Transverse colon (tissue), 4 donors: ENCODE measurements around the gene CDK5RAP2. TPM values are rescaled to one million over a fixed set of nuclear protein-coding genes. Genes with fewer than 3 reads are reported as not detected.
A peak's percentile ranks its signal among the peaks of the same experiment; 100 is the strongest.

Source experiments
- DNase-seq: peaks from one replicate; pipeline ENCODE4 v3.0.0-alpha.2; 2019
- H3K27ac ChIP-seq, 4 donors: fragments of 200-600 bp; sonication (generic); 2 replicates each; pipeline ENCODE4 v1.5.1; 2016 to 2018; ENCODE audit warnings: inconsistent platforms in 4 of 4
- H3K27me3 ChIP-seq: fragments of 200-600 bp; sonication (generic); 2 replicates; pipeline ENCODE4 v1.5.1; 2017; ENCODE audit warnings: inconsistent platforms
- H3K36me3 ChIP-seq, 4 donors: fragments of 200-600 bp; sonication (generic); 2 replicates each; pipeline ENCODE4 v1.5.1; 2017 to 2019; ENCODE audit warnings: inconsistent platforms in 4 of 4
- H3K4me1 ChIP-seq, 4 donors: fragments of 200-600 bp; sonication (generic); 2 replicates each; pipeline ENCODE4 v1.5.1; 2017 to 2020; ENCODE audit warnings: inconsistent platforms in 4 of 4
- H3K4me3 ChIP-seq, 4 donors: fragments of 200-600 bp; sonication (generic); 1 replicate in 1 of 4; 2 replicates in 3 of 4; pipeline versions ENCODE4 v1.5.1 to v1.6.1; 2017 to 2019; ENCODE audit warnings: inconsistent platforms in 4 of 4
- H3K9me3 ChIP-seq, 2 donors: fragments of 200-600 bp; sonication (generic); 2 replicates each; pipeline ENCODE4 v1.5.1; 2017 to 2019; ENCODE audit warnings: inconsistent platforms in 2 of 2
- CTCF ChIP-seq, 5 experiments: fragments of 200-600 bp in 3 of 5; fragments of 450-650 bp in 2 of 5; sonication (generic) in 3 of 5; IDR thresholded peaks; 1 replicate in 2 of 5; 2 replicates in 3 of 5; pipeline ENCODE4 v1.5.1; 2016 to 2017; ENCODE audit warnings: antibody characterized with exemption in 5 of 5, inconsistent platforms in 3 of 5, mild to moderate bottlenecking in 2 of 5, moderate library complexity in 1 of 5
- EP300 ChIP-seq: sonication (generic); formaldehyde crosslinking; IDR thresholded peaks from one replicate; pipeline ENCODE4 v1.6.1; 2017; ENCODE audit warnings: antibody characterized with exemption, low read depth
- POLR2A ChIP-seq: fragments of 450-650 bp; IDR thresholded peaks from one replicate; pipeline ENCODE4 v1.6.1; 2016; ENCODE audit warnings: antibody characterized with exemption, mild to moderate bottlenecking, moderate library complexity
- POLR2AphosphoS5 ChIP-seq, 3 donors: sonication (generic); formaldehyde crosslinking; IDR thresholded peaks; one replicate each; pipeline ENCODE4 v1.6.1; 2016; ENCODE audit warnings: antibody characterized with exemption in 3 of 3
- WGBS, 2 donors: methylation state at CpG; one replicate each; pipeline ENCODE4 v1.1.5; 2018; ENCODE audit warnings: low coverage in 1 of 2; 5-methylcytosine and 5-hydroxymethylcytosine counted together
- in situ Hi-C, 4 donors: fragments of 200-750 bp; cut with MboI; loops; one replicate each; pipeline versions ENCODE4 v1.15.0 to v1.15.1; 2017; ENCODE audit warnings: low sequenced_read_pairs in 3 of 4, low pct_ligation_motif_present in 1 of 4, low pct_unique_long_range_greater_than_20kb in 1 of 4
- intact Hi-C: fragments of 100-400 bp; cut with DNase I; formaldehyde crosslinking; loops from one replicate; pipeline ENCODE4 v1.15.1; 2023; ENCODE audit warnings: low total_unique reads
- total RNA-seq, 4 donors: library from RNA; depleted of rRNA; stranded (reverse); fragments of >200 nt; gene quantifications; one replicate each; pipeline ENCODE4 v1.1.0, GENCODE V29; 2016

CDK5RAP2 gene
- total RNA-seq, 4 donors from 2014 or later, result 23.6 to 154 (median 28.0) TPM

GRCh38 chr9:120435091-120435490, 144.9 kb downstream of the CDK5RAP2 start:
- Histone ChIP-seq H3K27me3 (no peaks in the 10 kb centered on the region), H3K27ac (peak overlapping the region in 1 of 4 donors; percentile 18), H3K36me3 (peaks cover 0 to 6% (median 0%) of the 10 kb centered on the region in 4 donors), H3K4me1 (peaks cover 0 to 22% (median 4%) of the 10 kb centered on the region in 4 donors), H3K4me3 (no peak overlapping the region), H3K9me3 (no peaks in the 10 kb centered on the region)
- in situ Hi-C loops (no loop called here), intact Hi-C loops (no loop called here)
- no peak for TF ChIP-seq POLR2AphosphoS5 (IDR thresholded peaks at IDR 0.05)
- TF ChIP-seq POLR2A, result no peak
- TF ChIP-seq CTCF (IDR thresholded peaks at IDR 0.05), result no peak
- TF ChIP-seq EP300, result no peak
- 73% methylated on average over 1 of the region's 1 CpG; no CpG with 5 or more reads in 1 of the 2 donors for WGBS, 2 donors
- DNase-seq, result no peak

GRCh38 chr9:120434532-120434931, 145.4 kb downstream of the CDK5RAP2 start:
- intact Hi-C loops, result no loop called here
- Histone ChIP-seq H3K4me3 (no peak overlapping the region), H3K4me1 (peaks cover 0 to 22% (median 4%) of the 10 kb centered on the region in 4 donors), H3K36me3 (peaks cover 0 to 4% (median 0%) of the 10 kb centered on the region in 4 donors), H3K27ac (peak overlapping the region in 2 of 4 donors; percentile 18 to 22), H3K9me3 (no peaks in the 10 kb centered on the region), H3K27me3 (no peaks in the 10 kb centered on the region)
- TF ChIP-seq CTCF (IDR thresholded peaks at IDR 0.05), result no peak
- no peak for DNase-seq
- in situ Hi-C loops, result no loop called here
- 71 to 77% methylated on average over 5 to 6 of the region's 6 CpGs for WGBS, 2 donors

GRCh38 chr9:120433701-120434100, 146.3 kb downstream of the CDK5RAP2 start:
- in situ Hi-C loops (no loop called here), intact Hi-C loops (no loop called here)
- Histone ChIP-seq H3K4me3 (no peak overlapping the region), H3K4me1 (peaks cover 0 to 22% (median 4%) of the 10 kb centered on the region in 4 donors), H3K36me3 (no peaks in the 10 kb centered on the region), H3K27me3 (no peaks in the 10 kb centered on the region), H3K27ac (no peak overlapping the region), H3K9me3 (no peaks in the 10 kb centered on the region)
- TF ChIP-seq EP300 (no peak), CTCF (IDR thresholded peaks at IDR 0.05) (no peak), POLR2A (no peak), POLR2AphosphoS5 (IDR thresholded peaks at IDR 0.05) (no peak)
- WGBS, 2 donors, result 94 to 99% methylated on average over 4 of the region's 4 CpGs
- no peak for DNase-seq

- H3K27ac ChIP-seq, result no peak overlapping the region
- intact Hi-C loops (no loop called here), in situ Hi-C loops (no loop called here)
- no peak for DNase-seq
- H3K27me3 ChIP-seq, result no peaks in the 10 kb centered on the region
- 63% methylated on average over 3 of the region's 3 CpGs; no CpG with 5 or more reads in 1 of the 2 donors for WGBS, 2 donors
- peaks cover 0 to 22% (median 4%) of the 10 kb centered on the region in 4 donors for H3K4me1 ChIP-seq
- no peak overlapping the region for H3K4me3 ChIP-seq
- no peaks in the 10 kb centered on the region for H3K36me3 ChIP-seq
- no peak for TF ChIP-seq EP300
- no peak for TF ChIP-seq CTCF (IDR thresholded peaks at IDR 0.05)
- no peak for TF ChIP-seq POLR2AphosphoS5 (IDR thresholded peaks at IDR 0.05)
- no peak for TF ChIP-seq POLR2A
- no peaks in the 10 kb centered on the region for H3K9me3 ChIP-seq
Measured at GRCh38 chr9:120432600-120432999, 147.4 kb downstream of the CDK5RAP2 start.
